Peyer's patch (tissue), 4 donors: ENCODE measurements around the gene MLYCD.

ENCODE experiments used
- CTCF ChIP-seq, 6 experiments: fragments of 450-650 bp in 4 of 6; fragments of 200-600 bp in 2 of 6; sonication (generic) in 1 of 6; IDR thresholded peaks; one replicate each; pipeline ENCODE4 v1.5.1; 2017 to 2019; ENCODE audit warnings: antibody characterized with exemption in 6 of 6, mild to moderate bottlenecking in 3 of 6, moderate library complexity in 1 of 6
- POLR2A ChIP-seq, 2 donors: fragments of 450-650 bp; IDR thresholded peaks; one replicate each; pipeline ENCODE4 v1.5.1; 2017; ENCODE audit warnings: antibody characterized with exemption in 2 of 2, mild to moderate bottlenecking in 2 of 2, moderate library complexity in 2 of 2

DNA sequence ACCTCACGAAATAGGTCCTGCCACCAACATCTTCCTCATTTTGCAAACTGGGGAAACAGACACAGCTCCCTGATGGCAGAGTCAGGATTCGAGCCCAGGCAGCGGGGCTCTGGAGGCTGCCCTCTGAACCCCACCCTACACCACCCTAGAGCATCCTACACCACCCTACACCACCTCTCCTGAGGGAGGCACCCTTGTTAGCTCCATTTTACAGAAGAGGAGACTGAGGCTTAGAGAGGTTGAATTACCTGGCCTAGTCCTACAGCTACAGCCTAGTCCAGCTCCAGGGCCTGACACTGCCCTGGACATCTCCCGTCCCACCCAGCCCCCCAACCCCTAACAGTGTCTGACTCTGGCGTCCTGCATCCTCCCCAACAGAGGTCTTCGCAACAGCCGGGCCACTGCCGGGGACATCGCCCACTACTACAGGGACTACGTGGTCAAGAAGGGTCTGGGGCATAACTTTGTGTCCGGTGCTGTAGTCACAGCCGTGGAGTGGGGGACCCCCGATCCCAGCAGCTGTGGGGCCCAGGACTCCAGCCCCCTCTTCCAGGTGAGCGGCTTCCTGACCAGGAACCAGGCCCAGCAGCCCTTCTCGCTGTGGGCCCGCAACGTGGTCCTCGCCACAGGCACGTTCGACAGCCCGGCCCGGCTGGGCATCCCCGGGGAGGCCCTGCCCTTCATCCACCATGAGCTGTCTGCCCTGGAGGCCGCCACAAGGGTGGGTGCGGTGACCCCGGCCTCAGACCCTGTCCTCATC is 65.9 kb downstream of the MLYCD start:
- TF ChIP-seq CTCF (IDR thresholded peaks at IDR 0.05) (no peak), POLR2A (IDR thresholded peaks at IDR 0.05) (no peak)
